Activated naive CD4-positive, alpha-beta T cell treated with anti-CD3 and anti-CD28 coated beads, Interleukin-2, amount 50 U/mL, for 16 hours (primary cell): ENCODE measurements around the gene GALNT12.

Experiments used
- DNase-seq: peaks from one replicate; pipeline ENCODE4 v3.0.0-alpha.2; 2020

GALNT12 gene

DNA sequence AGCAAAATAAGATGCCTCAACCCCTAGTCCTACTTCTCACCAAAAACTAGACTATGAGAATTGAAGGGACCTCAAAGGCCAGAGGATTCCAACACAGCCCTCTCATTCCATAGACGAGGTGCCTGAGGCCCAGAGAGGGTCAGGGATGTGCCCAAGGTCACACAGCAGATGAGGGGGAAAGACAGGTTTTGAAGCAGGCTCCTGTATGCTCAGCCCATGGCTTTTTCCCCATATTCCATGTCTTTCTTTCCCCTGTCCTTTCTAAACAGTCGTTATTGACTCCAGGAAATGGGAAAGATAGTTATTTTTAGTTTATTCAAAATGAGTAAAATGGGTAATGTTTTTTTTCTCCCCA is 75.1 kb downstream of the GALNT12 start:
- no peak for DNase-seq

DNA sequence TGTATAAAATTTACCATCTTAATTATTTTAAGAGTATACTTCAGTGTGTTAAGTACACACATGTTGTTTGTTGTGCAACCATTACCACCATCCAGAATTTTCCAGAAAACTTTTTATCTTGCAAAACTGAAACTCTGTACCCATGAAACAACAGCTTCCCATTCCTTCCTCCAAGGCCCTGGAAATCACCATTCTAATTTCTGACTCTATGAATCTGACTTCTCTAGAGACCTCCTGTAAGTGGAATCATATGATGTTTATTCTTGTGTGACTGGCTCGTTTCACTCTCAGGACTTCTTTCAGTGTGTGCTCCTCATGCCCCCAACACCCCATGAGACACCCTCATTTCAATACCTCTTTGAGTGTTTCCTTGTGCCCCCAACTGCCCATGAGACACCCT is 75.8 kb downstream of the GALNT12 start:
- DNase-seq: no peak

DNA sequence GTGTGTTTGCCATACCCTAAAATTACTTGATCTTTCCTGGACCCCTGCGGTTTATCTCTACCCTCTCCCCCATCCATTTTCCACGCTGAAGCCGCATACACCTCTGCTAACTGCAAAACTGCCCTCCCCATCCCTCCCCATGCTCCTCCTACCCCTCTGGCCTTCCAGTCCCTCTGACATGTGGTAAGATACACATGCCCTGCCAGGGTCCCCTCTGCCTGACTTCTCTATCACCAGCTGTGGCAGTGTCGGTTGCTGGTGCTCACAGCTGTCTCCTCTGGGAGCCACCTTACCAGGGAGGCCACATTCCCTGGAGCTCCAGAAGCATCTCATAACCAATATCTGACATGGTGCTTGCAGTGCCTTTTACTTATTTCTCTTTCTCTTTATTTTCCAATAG is 77.4 kb downstream of the GALNT12 start:
- no peak for DNase-seq

DNA sequence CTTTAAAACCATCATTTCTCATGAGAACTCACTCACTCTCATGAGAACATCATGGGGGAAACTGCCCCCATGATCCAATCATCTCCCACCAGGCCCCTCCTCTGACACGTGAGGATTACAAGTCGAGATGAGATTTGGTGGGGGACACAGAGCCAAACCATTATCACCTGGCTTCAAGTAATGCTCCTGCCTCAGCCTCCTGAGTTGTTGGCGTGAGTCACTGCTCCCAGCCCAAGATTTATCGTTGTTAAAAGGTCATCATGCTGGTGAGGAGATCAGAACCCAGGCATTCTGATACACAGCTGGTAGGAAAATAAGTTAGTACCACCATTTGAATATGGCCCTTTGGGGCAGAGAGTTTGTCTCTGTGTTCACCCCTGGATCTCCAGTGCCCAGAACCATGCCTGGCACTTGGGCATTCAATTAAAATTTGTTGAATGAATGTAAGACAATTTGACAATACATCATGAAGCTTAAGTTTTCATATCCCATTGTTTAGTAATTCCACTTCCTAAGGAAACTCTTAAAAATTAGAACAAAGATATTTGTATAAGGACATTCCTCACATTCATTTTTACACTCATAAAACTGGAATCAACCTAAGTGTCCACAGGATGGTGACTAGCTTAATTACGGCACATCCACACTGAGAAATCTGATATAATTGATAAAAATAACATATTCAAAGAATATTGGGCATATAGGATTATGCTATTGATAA is 78.3 kb downstream of the GALNT12 start:
- DNase-seq: no peak

DNA sequence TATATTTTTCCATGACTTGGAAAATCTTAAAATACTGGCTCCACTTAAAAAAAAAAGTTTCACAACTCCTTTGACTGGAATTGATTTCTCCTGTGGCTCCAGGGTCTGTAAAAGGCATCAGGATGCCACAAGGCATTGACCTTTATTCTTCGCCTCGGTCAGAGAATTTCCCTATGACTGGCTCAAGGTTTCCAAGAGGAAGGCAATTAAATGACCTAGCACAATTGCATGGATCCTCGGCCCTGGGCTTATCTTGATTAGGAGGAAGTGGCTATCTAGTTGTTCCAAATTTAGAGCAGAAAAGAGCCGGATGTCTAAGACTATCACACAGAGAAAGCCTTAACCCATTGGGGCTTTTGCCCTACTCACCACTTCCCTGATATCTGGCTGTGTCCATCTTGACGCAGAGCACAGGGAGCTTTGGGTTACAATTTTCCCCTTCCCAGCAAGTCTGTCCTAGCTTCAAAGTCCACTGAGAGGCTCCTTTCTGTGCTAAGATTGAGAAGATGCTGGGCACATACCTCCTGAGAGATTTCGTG is 79.3 kb downstream of the GALNT12 start:
- no peak for DNase-seq

DNA sequence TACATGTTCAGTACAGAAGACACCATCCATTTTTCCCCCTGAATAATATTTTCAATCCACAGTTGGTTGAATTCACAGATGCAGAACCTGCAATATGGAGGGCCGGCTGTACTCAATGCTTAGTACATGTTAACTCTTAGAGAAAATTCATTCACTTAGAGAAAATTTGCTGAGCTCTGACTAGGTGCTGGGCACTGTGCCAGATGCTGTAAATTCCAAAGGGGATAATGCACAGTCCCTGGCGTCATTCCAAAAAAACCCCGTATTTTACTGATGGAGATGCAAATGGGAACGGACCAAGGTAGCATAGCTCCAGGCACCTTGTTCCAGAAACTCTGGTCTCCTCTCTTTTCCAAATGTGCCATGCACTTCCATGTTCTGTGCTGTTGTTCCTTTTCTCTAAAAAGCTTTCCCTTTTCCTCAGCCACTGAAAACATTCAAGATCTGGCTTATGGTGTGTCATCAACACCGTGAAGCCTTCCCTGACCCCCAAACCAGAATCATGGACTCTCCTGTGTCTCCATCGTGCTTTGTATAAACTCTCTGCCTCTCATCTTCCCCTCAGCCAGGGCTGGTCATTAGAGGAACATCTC is 80.5 kb downstream of the GALNT12 start:
- no peak for DNase-seq

DNA sequence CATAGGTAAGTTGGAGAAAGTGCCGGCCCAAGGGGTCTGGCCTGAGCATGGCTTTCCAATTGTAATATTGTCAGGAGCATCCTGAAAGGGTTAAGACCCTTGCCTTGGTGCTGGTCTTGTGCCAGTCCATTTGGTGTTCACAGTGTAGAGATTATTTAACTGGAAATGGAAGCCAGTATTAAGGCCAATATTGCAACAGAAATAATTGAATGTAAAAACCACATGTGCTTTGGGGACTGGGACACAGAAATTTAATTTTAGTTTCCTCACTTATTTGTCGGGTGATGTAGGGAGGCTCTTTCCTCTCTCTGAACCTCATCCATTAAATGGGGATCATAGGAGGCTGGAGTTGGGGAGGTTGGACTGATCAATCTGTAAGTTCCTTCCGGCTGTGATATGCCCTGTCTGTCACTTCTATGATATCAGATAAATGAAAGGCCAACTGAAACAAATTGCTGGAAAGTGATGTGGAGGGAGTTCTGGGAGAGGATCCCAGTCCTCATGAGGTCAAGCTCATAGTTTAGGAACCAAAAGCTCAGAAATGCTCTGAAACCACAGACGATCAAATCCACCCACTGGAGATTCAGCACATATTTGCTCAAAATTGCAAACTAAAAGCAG is 81.4 kb downstream of the GALNT12 start:
- DNase-seq: no peak

DNA sequence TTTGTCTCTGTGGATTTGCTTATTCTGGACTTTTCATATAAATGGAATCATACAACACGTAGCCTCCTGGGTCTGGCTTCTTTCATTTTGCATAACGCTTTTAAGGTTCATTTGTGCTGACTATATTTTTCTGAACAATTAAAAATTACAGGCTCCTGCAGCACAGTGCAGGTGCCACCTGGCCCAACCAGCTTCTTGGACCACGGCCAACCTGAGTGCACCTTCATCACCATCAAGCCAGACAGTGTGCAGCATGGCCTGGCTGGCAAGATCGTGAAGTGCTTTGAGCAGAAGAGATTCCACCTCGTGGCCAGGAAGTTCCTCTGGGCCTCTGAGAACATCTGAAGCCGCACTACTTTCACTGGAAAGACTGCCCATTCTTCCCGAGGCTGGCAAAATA is 82.8 kb downstream of the GALNT12 start:
- DNase-seq: no peak

DNA sequence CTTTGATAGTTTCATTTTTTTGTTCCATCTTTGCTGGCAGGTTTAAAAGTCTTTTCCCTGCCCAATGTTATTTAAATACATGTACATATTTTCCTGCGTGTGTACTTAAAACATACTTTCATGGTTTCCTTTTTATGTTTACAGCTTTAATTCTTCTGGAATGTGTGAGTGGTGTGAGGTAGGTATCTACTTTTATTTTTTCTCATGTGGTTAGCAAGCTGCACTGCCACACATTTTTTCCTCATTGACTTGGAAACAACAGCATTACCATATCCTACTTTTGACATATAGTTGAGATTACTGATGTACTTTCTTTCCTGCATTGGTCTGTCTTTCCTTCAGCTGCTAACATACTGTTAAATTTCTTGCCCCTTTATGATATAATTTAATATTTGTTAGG is 84.8 kb downstream of the GALNT12 start:
- no peak for DNase-seq

DNA sequence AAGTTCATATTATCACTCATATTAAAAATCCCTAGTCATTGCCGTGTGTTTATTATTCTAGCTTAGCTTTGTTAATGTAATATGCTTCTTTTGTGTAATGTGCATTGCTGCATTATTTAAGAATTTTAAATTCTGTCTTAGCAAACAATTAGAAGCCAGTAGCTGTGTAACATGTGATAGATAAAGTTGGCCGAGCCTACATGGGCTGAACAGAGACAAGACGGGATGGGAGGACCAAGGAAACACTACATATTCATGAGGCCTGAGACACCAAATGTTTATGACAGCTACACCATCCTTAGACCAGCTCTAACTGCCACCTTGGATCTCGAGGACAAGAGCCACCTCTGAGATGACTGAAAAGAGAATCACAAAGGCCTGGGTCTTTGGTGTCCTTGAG is 85.2 kb downstream of the GALNT12 start:
- no peak for DNase-seq

DNA sequence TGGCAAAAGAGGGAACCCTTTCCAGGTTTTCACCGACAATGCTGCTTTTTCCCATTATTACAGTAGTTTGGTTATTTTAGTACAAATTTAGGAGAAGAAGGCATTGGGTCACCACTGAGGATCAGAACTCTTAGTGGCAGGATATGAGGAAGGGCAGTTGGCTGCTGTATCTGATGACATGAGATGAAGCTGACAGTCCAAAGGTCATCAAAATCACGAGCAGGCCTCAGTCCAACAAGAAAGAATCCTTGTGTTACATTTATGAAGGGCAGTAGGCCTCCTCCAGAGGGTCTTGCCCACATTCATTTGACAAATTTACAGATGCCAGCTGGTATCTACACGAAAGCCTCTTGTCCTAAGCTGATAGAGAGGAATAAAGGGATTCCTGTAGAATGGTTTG is 86.7 kb downstream of the GALNT12 start:
- DNase-seq: no peak

DNA sequence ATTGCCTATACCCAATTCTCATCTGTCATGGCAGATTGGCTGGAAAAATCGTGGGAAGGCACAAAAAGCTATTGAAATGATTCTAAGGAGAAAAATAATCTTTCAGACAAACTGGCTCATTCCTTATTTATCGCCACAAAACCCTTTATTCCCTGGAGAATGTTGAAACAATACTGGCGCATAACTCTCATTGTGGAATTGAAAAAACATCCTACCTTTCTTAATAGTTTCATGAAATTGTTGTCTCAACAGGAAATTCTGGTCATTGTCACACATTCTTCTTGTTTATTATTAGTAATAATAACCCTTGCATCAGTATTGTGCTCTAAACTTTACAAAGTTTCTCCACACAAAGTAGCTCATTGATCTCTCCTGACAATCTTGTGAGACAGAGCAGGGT is 87.3 kb downstream of the GALNT12 start:
- DNase-seq: no peak

DNA sequence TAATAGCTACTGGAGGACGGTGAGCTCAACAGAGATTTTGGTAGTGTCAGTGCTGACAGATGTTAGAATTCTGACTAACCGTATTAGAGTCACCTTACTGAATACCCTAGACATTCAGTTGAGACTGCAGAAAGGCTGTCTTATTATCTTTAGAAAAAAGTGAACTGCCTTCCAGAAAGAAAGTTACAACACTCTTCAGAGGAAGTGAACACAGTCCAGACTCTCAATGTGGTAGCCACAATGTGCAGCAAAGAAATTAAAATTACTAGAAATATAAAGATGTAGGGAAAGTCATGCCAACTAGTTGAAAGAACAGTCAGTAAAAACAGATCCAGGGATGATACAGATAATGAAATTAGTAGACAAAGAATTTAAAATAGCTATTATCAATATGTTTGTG is 89.2 kb downstream of the GALNT12 start:
- no peak for DNase-seq

DNA sequence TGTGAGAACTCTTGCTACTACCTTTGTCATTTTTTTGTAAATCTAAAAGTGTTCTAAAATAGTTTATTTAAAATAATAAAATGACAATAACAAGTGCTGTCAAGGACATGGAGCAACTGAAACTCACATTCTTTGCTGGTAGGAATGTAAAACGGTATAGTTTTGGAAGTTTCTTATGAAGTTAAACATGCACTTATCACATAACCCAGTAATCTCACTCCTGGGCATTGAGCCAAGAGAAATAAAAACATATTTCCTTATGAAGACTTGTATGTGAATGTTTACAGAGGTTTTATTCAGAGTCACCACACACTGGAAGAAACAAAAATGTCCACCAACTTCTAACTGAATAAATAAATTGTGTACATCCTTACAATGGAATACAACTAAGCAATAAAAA is 90.3 kb downstream of the GALNT12 start:
- no peak for DNase-seq

DNA sequence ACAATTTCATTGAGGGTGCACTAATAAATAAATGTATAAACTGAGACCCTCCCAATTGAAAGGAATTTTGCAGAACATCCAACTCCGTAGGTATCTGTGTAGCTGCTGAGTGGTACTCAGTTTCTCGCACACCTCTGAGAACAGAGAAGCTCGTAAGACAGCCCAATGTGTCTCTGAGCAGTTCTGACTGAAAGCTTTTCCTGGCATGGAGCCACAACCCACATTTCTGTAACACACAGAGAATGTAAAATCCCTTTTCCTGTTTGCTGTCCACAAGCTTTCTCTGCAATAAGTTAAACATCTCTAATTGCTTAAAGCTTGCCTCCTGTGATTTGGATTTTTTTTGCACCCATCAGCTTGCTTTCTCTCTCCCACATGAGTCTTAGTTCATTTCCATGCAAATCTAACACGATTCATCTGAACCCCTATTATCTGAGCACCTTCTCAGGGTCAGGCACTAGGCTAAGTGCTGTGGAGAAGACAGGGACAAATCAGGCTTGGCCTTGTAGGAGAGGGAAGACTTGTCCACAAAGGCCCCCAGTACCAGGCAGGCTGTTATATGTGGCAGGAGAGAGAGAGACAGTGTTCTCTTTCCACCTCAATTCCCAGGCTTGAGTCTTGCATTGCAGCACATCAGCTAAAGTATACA is 92.1 kb downstream of the GALNT12 start:
- no peak for DNase-seq
